GM12878 (cell line): ENCODE measurements around the gene OR2M3. TPM values are rescaled to one million over a fixed set of nuclear protein-coding genes. Genes with fewer than 3 reads are reported as not detected.

Experiments
- ATAC-seq: fragments of 200-7000 bp; cut with Tn5 transposase; 3 replicates; pipeline ENCODE4 v1.9.1; 2020; ENCODE audit warnings: mild to moderate bottlenecking, moderate library complexity
- BruUV-seq: library from RNA; stranded (reverse); fragments of 400-500 nt; replicated peaks from 2 replicates; lab custom pipeline; 2021; lab: Mats Ljungman, UMichigan
- CTCF ChIA-PET: fragments of 300-600 bp; sonication (Branson Sonifier 250); formaldehyde crosslinking; extraction: SDS; loops from one replicate; lab custom pipeline; 2021; ENCODE audit warnings: inconsistent platforms; lab: Yijun Ruan, JAX
- POLR2A ChIA-PET: fragments of 350-600 bp; formaldehyde crosslinking; extraction: SDS; loops from one replicate; lab custom pipeline; 2021; ENCODE audit warnings: inconsistent platforms; lab: Charles Lee
- RAD21 ChIA-PET: fragments of 300-600 bp; sonication (Branson Sonifier 250); formaldehyde crosslinking; loops from one replicate; lab custom pipeline; 2023; ENCODE audit warnings: antibody characterized with exemption; ENCODE audit not compliant: unreplicated experiment; lab: Charles Lee
- SMC1A ChIA-PET: fragments of 300-600 bp; sonication (Branson Sonifier 250); formaldehyde crosslinking; loops from one replicate; lab custom pipeline; 2023; ENCODE audit not compliant: unreplicated experiment, uncharacterized antibody; lab: Charles Lee
- DNase-seq: peaks from one replicate; pipeline ENCODE4 v3.0.0-alpha.2; 2011; ENCODE audit warnings: low read depth, low spot score
- FAIRE-seq: peaks from 3 replicates; lab custom pipeline; 2011; peaks lifted over from hg19 to GRCh38; lab: Jason Lieb, UNC
- H2AFZ ChIP-seq: 2 replicates; pipeline ENCODE4 v1.6.0; 2011; ENCODE audit warnings: low read depth, low read length, control low read depth; ENCODE audit not compliant: control insufficient read depth
- H3K27ac ChIP-seq: 2 replicates; pipeline ENCODE4 v1.5.1; 2011; ENCODE audit warnings: control low read depth; ENCODE audit not compliant: control insufficient read depth, insufficient read depth
- H3K27me3 ChIP-seq, 2 experiments: replicated peaks in 1 of 2; 2 replicates each; pipeline versions ENCODE4 v1.6.0 to v1.6.1; 2011; ENCODE audit warnings: low read length in 1 of 2; ENCODE audit not compliant: control insufficient read depth in 2 of 2, insufficient read depth in 2 of 2
- H3K36me3 ChIP-seq, 2 experiments: 2 replicates each; pipeline ENCODE4 v1.5.1; 2011; ENCODE audit warnings: low read length in 1 of 2; ENCODE audit not compliant: control insufficient read depth in 2 of 2, insufficient read depth in 2 of 2
- H3K4me1 ChIP-seq: 2 replicates; pipeline ENCODE4 v1.6.1; 2011; ENCODE audit warnings: mild to moderate bottlenecking, low read length, moderate library complexity, mixed read lengths; ENCODE audit not compliant: control insufficient read depth, insufficient read depth
- H3K4me2 ChIP-seq: 2 replicates; pipeline ENCODE4 v1.6.0; 2011; ENCODE audit warnings: control low read depth; ENCODE audit not compliant: control insufficient read depth, insufficient read depth
- H3K4me3 ChIP-seq: fragments of 200-600 bp; sonication (generic); 2 replicates; pipeline ENCODE4 v1.5.1; 2016
- H3K79me2 ChIP-seq: 2 replicates; pipeline ENCODE4 v1.6.0; 2011; ENCODE audit warnings: low read length; ENCODE audit not compliant: control insufficient read depth, insufficient read depth
- H3K9ac ChIP-seq: 2 replicates; pipeline ENCODE4 v1.8.0; 2011; ENCODE audit warnings: low read length, control low read depth, mixed read lengths; ENCODE audit not compliant: control insufficient read depth, insufficient read depth
- H3K9me3 ChIP-seq: replicated peaks from 3 replicates; pipeline ENCODE4 v1.5.1; 2011; ENCODE audit warnings: mild to moderate bottlenecking, low read length; ENCODE audit not compliant: control insufficient read depth, insufficient read depth
- H4K20me1 ChIP-seq: 2 replicates; pipeline ENCODE4 v1.6.0; 2011; ENCODE audit not compliant: control insufficient read depth, insufficient read depth
- CTCF ChIP-seq, 3 experiments: IDR thresholded peaks in 2 of 3; conservative IDR thresholded peaks in 1 of 3; 2 replicates each; pipeline ENCODE4 v1.5.1; 2011; ENCODE audit warnings: low read depth in 3 of 3, low read length in 3 of 3, mild to moderate bottlenecking in 3 of 3, control low read depth in 2 of 3, moderate library complexity in 2 of 3, inconsistent platforms in 1 of 3, mixed read lengths in 1 of 3; ENCODE audit not compliant: control insufficient read depth in 2 of 3, insufficient read depth in 1 of 3; ENCODE audit errors: extremely low read depth in 1 of 3
- POLR2A ChIP-seq: IDR thresholded peaks from 2 replicates; pipeline ENCODE4 v1.6.1; 2011; ENCODE audit warnings: low read depth, mild to moderate bottlenecking, low read length
- SIX5 ChIP-seq: IDR thresholded peaks from 2 replicates; pipeline ENCODE4 v1.6.1; 2011; ENCODE audit warnings: mild to moderate bottlenecking, low read depth, low read length, moderate library complexity; ENCODE audit not compliant: severe bottlenecking
- WGBS: methylation state at CpG from one replicate; pipeline ENCODE4 v1.1.6; 2016; ENCODE audit warnings: low lambda C conversion rate; ENCODE audit not compliant: insufficient replicate concordance, insufficient coverage; ENCODE audit errors: missing lambda C conversion rate; 5-methylcytosine and 5-hydroxymethylcytosine counted together
- in situ Hi-C: fragments of 300-500 bp; cut with MboI; formaldehyde crosslinking; loops from 9 replicates; pipeline ENCODE4 v1.14.3; 2018; ENCODE audit warnings: mixed read lengths
- intact Hi-C: fragments of 100-400 bp; cut with micrococcal nuclease; formaldehyde crosslinking; loops from one replicate; pipeline ENCODE4 v1.14.2; 2022; ENCODE audit not compliant: unreplicated experiment
- polyA plus RNA-seq, 11 experiments: library from polyadenylated mRNA; depleted of rRNA in 4 of 11; unstranded in 6 of 11; stranded (reverse) in 5 of 11; fragments of >200 nt; fragmentation: Nextera tagmentation in 4 of 11; fragmentation: Illumina TruSeq in 1 of 11; extraction: Ambion mirVana in 4 of 11; extraction: Trizol in 1 of 11; gene quantifications; 1 replicate in 1 of 11; 2 replicates in 10 of 11; pipeline versions ENCODE4 v1.2.1 to v1.2.3, GENCODE V29; 2011 to 2016; ENCODE audit warnings: inconsistent platforms in 2 of 11, missing spikeins in 2 of 11, low read depth in 1 of 11
- total RNA-seq, 4 experiments: library from RNA; depleted of rRNA in 3 of 4; stranded (reverse); fragments of >200 nt in 3 of 4; fragmentation: Illumina TruSeq in 1 of 4; extraction: Trizol in 1 of 4; gene quantifications; 2 replicates each; pipeline versions ENCODE4 v1.2.1 to v1.2.3, GENCODE V29; 2013 to 2021

Gene OR2M3
- total and polyA plus RNA-seq, 10 of the 15 experiments (the other 5 are each of a cell fraction or from before 2014, with no cell fraction given) = 0.05 TPM; not detected in 9

GRCh38 chr1:248225537-248225936, 28.5 kb downstream of the OR2M3 start:
- Histone ChIP-seq H4K20me1 (no peaks in the 10 kb centered on the region), H2AFZ (no peak overlapping the region), H3K27ac (no peak overlapping the region), H3K4me1 (no peaks in the 10 kb centered on the region), H3K9me3 (no peaks in the 10 kb centered on the region), H3K4me3 (no peak overlapping the region), H3K27me3 (no peaks in the 10 kb centered on the region), H3K9ac (no peak overlapping the region), H3K4me2 (no peak overlapping the region), H3K36me3 (no peaks in the 10 kb centered on the region), H3K79me2 (no peaks in the 10 kb centered on the region)
- ATAC-seq (no peak), FAIRE-seq (no peak), DNase-seq (no peak)
- ChIA-PET POLR2A (no interaction called here), SMC1A (no interaction called here), RAD21 (no interaction called here), CTCF (interaction anchor here (0.8 to 1.3 kb wide), 2 partner anchors 18 to 580 kb away, joined by 3 read pairs; no protein-coding TSS in a partner anchor)
- BruUV-seq = no TSS peak
- in situ Hi-C loops = no loop called here
- TF ChIP-seq POLR2A = no peak
- WGBS = 44% methylated on average over 1 of the region's 1 CpG
- intact Hi-C loops = no loop called here

DNA sequence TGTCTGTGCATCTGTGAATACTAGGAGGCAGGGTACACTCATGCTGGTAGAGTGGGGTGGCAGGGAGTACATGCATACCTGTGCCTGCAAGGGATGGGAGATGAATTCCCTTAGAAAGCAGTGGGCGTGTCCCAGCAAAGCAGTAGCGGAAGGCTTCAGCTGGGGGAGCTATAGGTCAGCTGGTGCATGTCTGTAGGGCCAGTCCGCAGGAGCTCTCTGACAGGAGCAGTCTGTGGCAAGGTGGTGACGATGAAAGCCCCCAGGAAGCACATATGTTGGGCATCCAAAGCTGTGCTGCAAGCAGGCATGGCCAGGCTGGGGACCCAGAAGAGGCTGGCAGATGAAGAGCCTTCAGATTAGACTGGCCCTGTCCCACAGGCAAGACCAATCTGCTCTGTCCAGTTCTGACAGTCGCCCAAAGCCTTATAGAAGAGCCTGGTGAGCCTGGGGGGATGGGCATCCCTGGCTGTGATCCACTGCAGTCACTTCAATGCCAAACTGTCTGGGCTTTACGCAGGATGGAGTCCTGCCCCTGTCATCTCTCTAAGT, 32.4 kb downstream of the OR2M3 start:
- no TSS peak for BruUV-seq
- ChIA-PET SMC1A (interaction anchor here (1.0 kb wide), 1 partner anchor 23 kb away, joined by 4 read pairs; no protein-coding TSS in a partner anchor), RAD21 (no interaction called here), POLR2A (no interaction called here), CTCF (interaction anchor here (0.7 to 1.0 kb wide), 3 partner anchors 12 to 629 kb away, joined by 3 read pairs; no protein-coding TSS in a partner anchor)
- Histone ChIP-seq H4K20me1 (no peaks in the 10 kb centered on the region), H3K27me3 (no peaks in the 10 kb centered on the region), H3K4me1 (no peaks in the 10 kb centered on the region), H3K9ac (no peak overlapping the region), H3K9me3 (no peaks in the 10 kb centered on the region), H3K4me2 (no peak overlapping the region), H2AFZ (no peak overlapping the region), H3K79me2 (no peaks in the 10 kb centered on the region), H3K4me3 (no peak overlapping the region), H3K27ac (no peak overlapping the region), H3K36me3 (no peaks in the 10 kb centered on the region)
- peak; percentile 56 for ATAC-seq
- TF ChIP-seq CTCF (IDR thresholded peaks at IDR 0.05 in 2 of 3, conservative IDR thresholded peaks at IDR 0.05 in 1 of 3; ENCODE audit: control insufficient read depth in 2 of 3, extremely low read depth in 1 of 3, insufficient read depth in 1 of 3, low read depth in 3 of 3, low read length in 3 of 3) (0 out of 6 replicates have a peak, but pooled peaks of 1 of the 3 experiments have one; percentile 5), SIX5 (no peak)
- no peak for FAIRE-seq
- 39% methylated on average over 6 of the region's 6 CpGs for WGBS
- DNase-seq = no peak
- intact Hi-C loops = no loop called here
- in situ Hi-C loops = no loop called here
